Type B pancreatic cell (in vitro differentiated cells): ENCODE results near the gene TENM3. TPM values are rescaled to one million over a fixed set of nuclear protein-coding genes. Genes with fewer than 3 reads are reported as not detected.

Experiments used
- DNase-seq: peaks from one replicate; pipeline ENCODE4 v3.0.0; 2021; ENCODE audit warnings: mixed read lengths; ENCODE audit not compliant: unreplicated experiment; ENCODE audit errors: extremely low spot score
- H3K27ac Mint-ChIP-seq: 2 replicates; pipeline ENCODE4 v1.8.0; 2021; ENCODE audit warnings: mild to moderate bottlenecking, mixed read lengths
- H3K27me3 Mint-ChIP-seq: 2 replicates; pipeline ENCODE4 v1.8.0; 2021; ENCODE audit warnings: mixed read lengths
- H3K36me3 Mint-ChIP-seq: 2 replicates; pipeline ENCODE4 v1.8.0; 2021; ENCODE audit warnings: mixed read lengths
- H3K4me1 Mint-ChIP-seq: one replicate; pipeline ENCODE4 v1.8.0; 2021; ENCODE audit warnings: mixed read lengths; ENCODE audit not compliant: unreplicated experiment
- H3K4me3 Mint-ChIP-seq: 2 replicates; pipeline ENCODE4 v1.8.0; 2021; ENCODE audit warnings: mild to moderate bottlenecking, mixed read lengths
- H3K9me3 Mint-ChIP-seq: 2 replicates; pipeline ENCODE4 v1.8.0; 2021; ENCODE audit warnings: mixed read lengths
- CTCF ChIP-seq: fragments of 200-600 bp; sonication (generic); conservative IDR thresholded peaks from 2 replicates; pipeline ENCODE4 v1.5.0; 2021; ENCODE audit warnings: antibody characterized with exemption, mild to moderate bottlenecking
- total RNA-seq: library from RNA; stranded (reverse); gene quantifications from 2 replicates; pipeline ENCODE4 v1.2.1, GENCODE V29; 2021; ENCODE audit warnings: low replicate concordance

Gene TENM3
- total RNA-seq, 1 donor from 2014 or later, result 73.5 TPM

- Mint-ChIP-seq H3K36me3 (peaks cover 23% of the 10 kb centered on the region), H3K27me3 (no peaks in the 10 kb centered on the region), H3K4me3 (no peak overlapping the region), H3K4me1 (peaks cover 4% of the 10 kb centered on the region), H3K27ac (no peak overlapping the region), H3K9me3 (peaks cover 13% of the 10 kb centered on the region)
- no peak for DNase-seq
- no peak for TF ChIP-seq CTCF
These were observed 400.8 kb downstream of the TENM3 start for GRCh38 chr4:182643801-182644682.

- TF ChIP-seq CTCF, result no peak
- Mint-ChIP-seq H3K4me3 (no peak overlapping the region), H3K4me1 (peaks cover 4% of the 10 kb centered on the region), H3K27me3 (no peaks in the 10 kb centered on the region), H3K9me3 (peaks cover 13% of the 10 kb centered on the region), H3K27ac (no peak overlapping the region), H3K36me3 (peaks cover 19% of the 10 kb centered on the region)
- no peak for DNase-seq
These were observed 401.5 kb downstream of the TENM3 start for GRCh38 chr4:182644683-182645050.

GRCh38 chr4:182645511-182645910 is 402.3 kb downstream of the TENM3 start:
- peaks cover 4% of the 10 kb centered on the region for H3K4me1 Mint-ChIP-seq
- H3K27ac Mint-ChIP-seq, result no peak overlapping the region
- H3K9me3 Mint-ChIP-seq, result peaks cover 13% of the 10 kb centered on the region
- no peak overlapping the region for H3K4me3 Mint-ChIP-seq
- H3K36me3 Mint-ChIP-seq, result peaks cover 22% of the 10 kb centered on the region
- no peak for TF ChIP-seq CTCF
- H3K27me3 Mint-ChIP-seq, result no peaks in the 10 kb centered on the region
- DNase-seq, result no peak

- H3K4me1 Mint-ChIP-seq, result peaks cover 4% of the 10 kb centered on the region
- no peaks in the 10 kb centered on the region for H3K27me3 Mint-ChIP-seq
- peaks cover 13% of the 10 kb centered on the region for H3K9me3 Mint-ChIP-seq
- no peak for TF ChIP-seq CTCF
- H3K27ac Mint-ChIP-seq, result no peak overlapping the region
- no peak for DNase-seq
- no peak overlapping the region for H3K4me3 Mint-ChIP-seq
- H3K36me3 Mint-ChIP-seq, result peaks cover 23% of the 10 kb centered on the region
These were observed 404.6 kb downstream of the TENM3 start for GRCh38 chr4:182647646-182648300.

GRCh38 chr4:182648766-182649165 is 405.6 kb downstream of the TENM3 start:
- H3K36me3 Mint-ChIP-seq, result peaks cover 23% of the 10 kb centered on the region
- DNase-seq, result no peak
- no peak overlapping the region for H3K27ac Mint-ChIP-seq
- H3K9me3 Mint-ChIP-seq, result peaks cover 13% of the 10 kb centered on the region
- peaks cover 4% of the 10 kb centered on the region for H3K4me1 Mint-ChIP-seq
- TF ChIP-seq CTCF, result no peak
- H3K4me3 Mint-ChIP-seq, result no peak overlapping the region
- no peaks in the 10 kb centered on the region for H3K27me3 Mint-ChIP-seq
